T-cell (primary cell): Measurements from ENCODE around the gene TSC22D1. TPM values are rescaled to one million over a fixed set of nuclear protein-coding genes. Genes with fewer than 3 reads are reported as not detected.
A peak's percentile ranks its signal among the peaks of the same experiment; 100 is the strongest.

ENCODE experiments used
- ATAC-seq, 4 experiments: fragments of 200-7000 bp in 3 of 4; fragments of 150-1000 bp in 1 of 4; cut with Tn5 transposase; replicated peaks in 1 of 4; 1 replicate in 3 of 4; 2 replicates in 1 of 4; pipeline ENCODE4 v1.10.0; 2021; ENCODE audit warnings: moderate library complexity in 3 of 4, mild to moderate bottlenecking in 2 of 4, moderate number of reproducible peaks in 1 of 4
- CTCF ChIA-PET, 2 donors: fragments of 300-600 bp; sonication (Branson Sonifier 250); formaldehyde crosslinking; loops; one replicate each; lab custom pipeline; 2022; ENCODE audit warnings: antibody characterized with exemption in 2 of 2; lab: Charles Lee
- POLR2A ChIA-PET, 2 donors: fragments of 300-600 bp; sonication (Branson Sonifier 250); formaldehyde crosslinking; loops; one replicate each; lab custom pipeline; 2022; ENCODE audit warnings: antibody characterized with exemption in 2 of 2; lab: Charles Lee
- DNase-seq, 35 experiments: peaks; one replicate each; pipeline versions ENCODE4 v3.0.0 to v3.0.0-alpha.2; 2013 to 2023
- H3K27ac ChIP-seq: one replicate; pipeline ENCODE4 v1.5.1; 2013; ENCODE audit warnings: low read length
- H3K27me3 ChIP-seq, 2 experiments: replicated peaks in 1 of 2; 1 replicate in 1 of 2; 2 replicates in 1 of 2; pipeline versions ENCODE4 v1.6.1 to v1.7.0; 2013; ENCODE audit warnings: low read length in 1 of 2, mixed read lengths in 1 of 2; ENCODE audit not compliant: control insufficient read depth in 2 of 2, insufficient read depth in 2 of 2; ENCODE audit errors: extremely low read depth in 1 of 2
- H3K36me3 ChIP-seq, 2 donors: 1 replicate in 1 of 2; 2 replicates in 1 of 2; pipeline versions ENCODE4 v1.6.1 to v1.7.0; 2013; ENCODE audit warnings: low read length in 1 of 2; ENCODE audit not compliant: control insufficient read depth in 2 of 2, insufficient read depth in 1 of 2; ENCODE audit errors: extremely low read depth in 1 of 2
- H3K4me1 ChIP-seq, 2 experiments: 1 replicate in 1 of 2; 2 replicates in 1 of 2; pipeline versions ENCODE4 v1.6.1 to v1.7.0; 2013; ENCODE audit warnings: low read length in 2 of 2, mixed read lengths in 1 of 2; ENCODE audit not compliant: insufficient read depth in 2 of 2, control insufficient read depth in 1 of 2; ENCODE audit errors: extremely low read depth in 1 of 2
- H3K4me3 ChIP-seq, 2 donors: 1 replicate in 1 of 2; 2 replicates in 1 of 2; pipeline versions ENCODE4 v1.5.1 to v1.7.0; 2013; ENCODE audit warnings: mild to moderate bottlenecking in 2 of 2, low read length in 1 of 2, moderate library complexity in 1 of 2; ENCODE audit not compliant: control insufficient read depth in 1 of 2; ENCODE audit errors: extremely low read depth in 1 of 2
- H3K9me3 ChIP-seq: 2 replicates; pipeline ENCODE4 v1.7.0; 2013
- H3K27ac Mint-ChIP-seq, 2 donors: one replicate each; pipeline ENCODE4 v1.8.0; 2020 to 2021; ENCODE audit warnings: mild to moderate bottlenecking in 2 of 2, mixed read lengths in 2 of 2
- H3K27me3 Mint-ChIP-seq, 2 donors: one replicate each; pipeline ENCODE4 v1.8.0; 2021 to 2022; ENCODE audit warnings: mixed read lengths in 2 of 2
- H3K36me3 Mint-ChIP-seq: one replicate; pipeline ENCODE4 v1.8.0; 2021; ENCODE audit warnings: mixed read lengths
- H3K4me1 Mint-ChIP-seq, 3 donors: one replicate each; pipeline ENCODE4 v1.8.0; 2020 to 2022; ENCODE audit warnings: mixed read lengths in 3 of 3, mild to moderate bottlenecking in 1 of 3
- H3K4me3 Mint-ChIP-seq, 3 donors: one replicate each; pipeline ENCODE4 v1.8.0; 2020 to 2022; ENCODE audit warnings: mild to moderate bottlenecking in 3 of 3, mixed read lengths in 3 of 3, moderate library complexity in 3 of 3
- H3K9me3 Mint-ChIP-seq, 3 donors: one replicate each; pipeline ENCODE4 v1.8.0; 2020 to 2022; ENCODE audit warnings: mixed read lengths in 3 of 3
- WGBS: methylation state at CpG from one replicate; pipeline ENCODE4 v1.1.5; 2013; ENCODE audit warnings: missing lambda C conversion rate; ENCODE audit not compliant: insufficient coverage; 5-methylcytosine and 5-hydroxymethylcytosine counted together
- total RNA-seq, 35 experiments: library from RNA in 6 of 35; stranded (reverse) in 6 of 35; fragments of 120-200 nt in 1 of 35; gene quantifications; one replicate each; pipeline versions ENCODE4 v1.2.1 to v1.2.4 and lab custom pipeline; 2013 to 2026

The TSC22D1 gene
- total RNA-seq, 5 donors from 2014 or later (not counting 1 experiment from before 2014, with no cell fraction given): 32.5 to 40.4 (median 36.4) TPM

DNA sequence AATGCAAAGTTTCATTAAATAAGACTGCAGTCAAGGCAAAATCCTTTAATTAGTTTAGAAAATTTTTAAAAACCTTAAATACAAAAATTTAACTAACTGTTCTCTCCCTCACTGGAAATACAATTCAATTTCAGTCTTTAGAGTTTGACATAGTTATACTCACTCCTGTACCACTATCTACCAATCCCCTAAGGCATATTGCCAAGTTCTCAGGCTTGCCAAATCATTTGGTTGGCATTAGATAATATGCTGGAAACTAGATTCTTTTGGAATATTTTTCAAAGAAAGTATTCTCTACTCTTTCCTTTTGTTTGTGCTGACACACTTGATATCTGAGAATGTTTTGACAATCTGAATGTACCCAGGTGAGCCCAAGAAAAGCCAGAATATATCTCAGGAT, 77.2 kb downstream of the TSC22D1 start:
- ATAC-seq (no peak), DNase-seq (no peak)
- Histone ChIP-seq H3K9me3 (no peaks in the 10 kb centered on the region), H3K4me1 (no peaks in the 10 kb centered on the region), H3K27me3 (no peaks in the 10 kb centered on the region), H3K4me3 (no peak overlapping the region), H3K36me3 (no peaks in the 10 kb centered on the region), H3K27ac (no peak overlapping the region)
- peaks cover 0 to 6% (median 2%) of the 10 kb centered on the region in 3 donors for H3K4me1 Mint-ChIP-seq
- peaks cover 16% of the 10 kb centered on the region for H3K36me3 Mint-ChIP-seq
- no peak overlapping the region for H3K27ac Mint-ChIP-seq
- no peaks in the 10 kb centered on the region for H3K27me3 Mint-ChIP-seq
- ChIA-PET POLR2A (no interaction called here), CTCF (interaction anchor here in 1 of 2 donors (1.0 kb wide), 1 partner anchor 15 kb away, joined by 3 read pairs; no protein-coding TSS in a partner anchor)
- peaks cover 4 to 17% (median 5%) of the 10 kb centered on the region in 3 donors for H3K9me3 Mint-ChIP-seq
- no peak overlapping the region for H3K4me3 Mint-ChIP-seq

DNA sequence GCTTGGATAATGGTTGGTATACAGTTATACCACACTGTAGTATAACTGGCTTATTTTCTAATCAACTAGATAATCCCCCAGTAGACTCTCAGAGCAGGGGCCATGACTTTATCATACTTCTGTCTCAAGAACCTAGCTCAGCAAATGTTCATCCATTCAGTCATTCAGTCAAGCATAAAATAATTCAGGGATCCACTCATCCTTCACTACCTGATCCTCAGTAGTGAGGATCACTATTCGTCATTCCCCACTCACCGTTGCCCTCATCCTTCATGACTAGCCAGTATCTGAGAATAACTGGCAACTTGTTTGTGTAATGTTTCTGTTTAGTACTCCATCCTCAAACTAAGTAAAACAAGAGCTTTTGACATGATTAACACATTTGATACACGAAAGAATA, 77.6 kb downstream of the TSC22D1 start:
- CTCF ChIA-PET: interaction anchor here in 1 of 2 donors (0.6 to 1.0 kb wide), 2 partner anchors 9 to 15 kb away, joined by 3 to 7 read pairs; no protein-coding TSS in a partner anchor
- no peaks in the 10 kb centered on the region for H3K36me3 ChIP-seq
- H3K27ac ChIP-seq: no peak overlapping the region
- DNase-seq: no peak
- Mint-ChIP-seq H3K27ac (no peak overlapping the region), H3K27me3 (no peaks in the 10 kb centered on the region), H3K4me3 (no peak overlapping the region), H3K9me3 (peaks cover 4 to 17% (median 5%) of the 10 kb centered on the region in 3 donors), H3K36me3 (peaks cover 16% of the 10 kb centered on the region), H3K4me1 (peaks cover 0 to 6% (median 2%) of the 10 kb centered on the region in 3 donors)
- WGBS: no CpG with 5 or more reads among the region's 3 CpGs
- H3K9me3 ChIP-seq: no peaks in the 10 kb centered on the region
- no peak overlapping the region for H3K4me3 ChIP-seq
- H3K4me1 ChIP-seq: no peaks in the 10 kb centered on the region
- no peak for ATAC-seq
- POLR2A ChIA-PET: no interaction called here
- H3K27me3 ChIP-seq: no peaks in the 10 kb centered on the region

DNA sequence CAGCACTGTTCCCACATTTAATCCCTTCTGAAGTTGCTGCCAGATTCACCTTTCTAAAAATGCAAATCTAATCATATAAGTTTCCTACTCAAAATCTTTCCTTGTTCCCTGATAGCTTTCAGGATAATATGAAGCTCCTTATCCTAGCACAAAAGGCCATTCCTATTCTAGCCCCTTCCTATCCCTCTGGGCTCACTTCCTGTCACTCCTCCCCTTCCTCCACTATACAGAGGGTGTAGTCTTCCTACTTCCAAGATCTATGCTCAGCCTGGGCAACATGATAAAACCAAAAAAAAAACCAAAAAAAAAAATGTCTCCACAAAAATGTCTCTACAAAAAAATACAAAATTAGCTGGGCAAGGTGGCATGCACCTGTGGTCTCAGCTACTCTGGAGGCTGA, 78.3 kb downstream of the TSC22D1 start:
- no peaks in the 10 kb centered on the region for H3K9me3 ChIP-seq
- H3K27ac Mint-ChIP-seq: no peak overlapping the region
- no peaks in the 10 kb centered on the region for H3K4me1 ChIP-seq
- no peaks in the 10 kb centered on the region for H3K36me3 ChIP-seq
- H3K4me1 Mint-ChIP-seq: peaks cover 2 to 6% (median 4%) of the 10 kb centered on the region in 3 donors
- ATAC-seq: no peak
- ChIA-PET POLR2A (interaction anchor here in 1 of 2 donors (0.5 kb wide), 1 partner anchor 12 kb away, joined by 3 read pairs; no protein-coding TSS in a partner anchor), CTCF (interaction anchor here in 1 of 2 donors (0.6 to 1.0 kb wide), 2 partner anchors 9 to 14 kb away, joined by 3 to 7 read pairs; no protein-coding TSS in a partner anchor)
- H3K27me3 Mint-ChIP-seq: no peaks in the 10 kb centered on the region
- no peak overlapping the region for H3K4me3 Mint-ChIP-seq
- no peak overlapping the region for H3K4me3 ChIP-seq
- DNase-seq: no peak
- no peaks in the 10 kb centered on the region for H3K27me3 ChIP-seq
- no peak overlapping the region for H3K27ac ChIP-seq
- H3K9me3 Mint-ChIP-seq: peaks cover 4 to 17% (median 5%) of the 10 kb centered on the region in 3 donors
- H3K36me3 Mint-ChIP-seq: peaks cover 16% of the 10 kb centered on the region

DNA sequence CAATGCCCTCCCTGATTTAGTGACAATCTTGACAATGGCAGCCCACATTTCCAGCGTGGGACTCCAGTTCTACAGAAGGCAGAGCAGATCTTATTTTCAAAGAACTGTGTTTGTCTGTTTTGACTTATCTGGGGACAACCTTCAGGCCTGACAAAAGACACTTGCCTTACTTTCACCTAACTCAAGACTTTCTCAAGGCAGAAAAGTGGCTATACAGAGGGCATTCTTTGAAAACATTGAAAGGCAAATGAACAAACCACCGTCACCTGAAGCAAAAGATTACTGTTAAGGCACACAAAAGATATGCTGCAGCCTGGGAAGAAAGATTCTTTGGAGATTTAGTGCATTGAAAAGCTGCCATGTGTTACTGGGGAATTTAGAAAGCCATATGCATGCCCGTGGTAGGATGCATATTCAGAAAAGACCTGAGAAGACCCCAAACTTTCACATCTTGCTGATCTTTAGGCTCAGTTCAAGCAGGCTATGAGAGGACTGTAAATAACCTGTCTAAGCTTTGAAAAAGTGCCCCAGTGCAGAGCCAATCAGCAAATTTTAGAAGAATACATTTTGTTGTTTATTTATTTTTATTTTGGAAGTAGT, 82.8 kb downstream of the TSC22D1 start:
- no peaks in the 10 kb centered on the region for H3K9me3 ChIP-seq
- Mint-ChIP-seq H3K27ac (peak overlapping the region in 1 of 2 donors; percentile 23), H3K27me3 (no peaks in the 10 kb centered on the region), H3K9me3 (peaks cover 4 to 17% (median 5%) of the 10 kb centered on the region in 3 donors), H3K36me3 (peaks cover 19% of the 10 kb centered on the region), H3K4me1 (peaks cover 0 to 10% (median 5%) of the 10 kb centered on the region in 3 donors), H3K4me3 (no peak overlapping the region)
- no peak overlapping the region for H3K27ac ChIP-seq
- WGBS: no CpG with 5 or more reads among the region's 3 CpGs
- no peak overlapping the region for H3K4me3 ChIP-seq
- ATAC-seq (no peak), DNase-seq (no peak)
- no peaks in the 10 kb centered on the region for H3K27me3 ChIP-seq
- no peaks in the 10 kb centered on the region for H3K36me3 ChIP-seq
- no peaks in the 10 kb centered on the region for H3K4me1 ChIP-seq
- POLR2A ChIA-PET: no interaction called here
- CTCF ChIA-PET: interaction anchor here in 1 of 2 donors (0.8 kb wide), 1 partner anchor 10 kb away, joined by 4 read pairs; no protein-coding TSS in a partner anchor

DNA sequence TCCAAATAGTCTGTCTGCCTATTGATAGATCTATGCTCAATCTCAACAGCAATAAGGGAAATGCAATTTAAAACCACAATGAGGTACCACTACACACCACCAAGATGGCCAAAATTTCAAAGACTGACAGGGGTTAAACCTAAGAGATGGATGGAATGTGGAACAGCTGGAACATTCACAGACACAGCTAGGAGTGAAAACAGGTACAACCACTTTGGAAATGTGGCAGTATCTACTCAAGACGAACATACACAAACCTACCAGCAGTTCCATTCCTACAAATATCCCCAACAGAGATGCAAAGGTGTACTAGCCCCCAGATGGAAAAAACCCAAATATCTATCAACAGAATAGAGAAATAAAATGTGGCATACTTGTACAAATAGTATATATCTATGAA, 86.4 kb downstream of the TSC22D1 start:
- no peak overlapping the region for H3K4me3 ChIP-seq
- H3K27me3 ChIP-seq: no peaks in the 10 kb centered on the region
- H3K9me3 Mint-ChIP-seq: peaks cover 2 to 3% (median 3%) of the 10 kb centered on the region in 3 donors
- 100% methylated on average over 1 of the region's 1 CpG for WGBS
- CTCF ChIA-PET: interaction anchor here in 1 of 2 donors (0.5 to 0.9 kb wide), 2 partner anchors 484 to 561 kb away, joined by 3 to 4 read pairs; no protein-coding TSS in a partner anchor
- ATAC-seq: no peak
- no peak overlapping the region for H3K27ac ChIP-seq
- DNase-seq: no peak
- H3K36me3 Mint-ChIP-seq: peaks cover 6% of the 10 kb centered on the region
- no peak overlapping the region for H3K4me3 Mint-ChIP-seq
- H3K27me3 Mint-ChIP-seq: no peaks in the 10 kb centered on the region
- H3K4me1 Mint-ChIP-seq: peaks cover 9 to 16% (median 13%) of the 10 kb centered on the region in 3 donors
- no peaks in the 10 kb centered on the region for H3K9me3 ChIP-seq
- POLR2A ChIA-PET: no interaction called here
- H3K4me1 ChIP-seq: peaks cover 0 to 2% of the 10 kb centered on the region in 2 experiments
- H3K36me3 ChIP-seq: no peaks in the 10 kb centered on the region
- no peak overlapping the region for H3K27ac Mint-ChIP-seq

DNA sequence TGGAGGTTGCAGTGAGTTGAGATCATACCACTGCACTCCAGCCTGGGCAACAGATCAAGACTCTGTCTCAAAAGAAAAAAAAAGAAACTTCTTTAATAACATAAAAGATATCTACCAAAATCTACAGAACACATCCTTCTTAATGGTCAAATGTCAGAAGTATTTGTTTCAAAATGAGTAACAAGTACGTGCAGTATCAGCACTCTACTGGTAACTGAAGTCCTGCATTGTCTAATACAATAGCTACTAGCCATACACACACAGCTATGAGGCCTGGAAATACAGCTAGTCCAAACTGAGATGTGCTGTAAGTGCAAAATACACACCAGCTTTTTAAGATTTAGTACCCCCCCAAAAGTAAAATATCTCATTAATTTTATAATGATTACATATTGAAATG, 88.1 kb downstream of the TSC22D1 start:
- no peak for DNase-seq
- H3K4me3 ChIP-seq: no peak overlapping the region
- ATAC-seq: no peak
- no peaks in the 10 kb centered on the region for H3K9me3 ChIP-seq
- CTCF ChIA-PET: interaction anchor here (0.7 to 1.2 kb wide), 7 partner anchors 162 to 1501 kb away, joined by 3 to 9 read pairs (median 3); partner anchors contain the start of gene GPALPP1 (in 1 of the 2)
- Mint-ChIP-seq H3K27ac (no peak overlapping the region), H3K27me3 (no peaks in the 10 kb centered on the region), H3K9me3 (no peaks in the 10 kb centered on the region), H3K36me3 (peaks cover 3% of the 10 kb centered on the region), H3K4me1 (peaks cover 21 to 25% (median 24%) of the 10 kb centered on the region in 3 donors), H3K4me3 (no peak overlapping the region)
- WGBS: no CpG with 5 or more reads among the region's 1 CpG
- H3K27me3 ChIP-seq: no peaks in the 10 kb centered on the region
- peaks cover 0 to 4% of the 10 kb centered on the region in 2 experiments for H3K4me1 ChIP-seq
- H3K27ac ChIP-seq: no peak overlapping the region
- H3K36me3 ChIP-seq: no peaks in the 10 kb centered on the region
- POLR2A ChIA-PET: no interaction called here
